ENCODE data around the gene KCNQ1. TPM values are rescaled to one million over a fixed set of nuclear protein-coding genes. Genes with fewer than 3 reads are reported as not detected.

Gene KCNQ1
- total RNA-seq, 1 donor from 2014 or later = 96.4 TPM

DNA sequence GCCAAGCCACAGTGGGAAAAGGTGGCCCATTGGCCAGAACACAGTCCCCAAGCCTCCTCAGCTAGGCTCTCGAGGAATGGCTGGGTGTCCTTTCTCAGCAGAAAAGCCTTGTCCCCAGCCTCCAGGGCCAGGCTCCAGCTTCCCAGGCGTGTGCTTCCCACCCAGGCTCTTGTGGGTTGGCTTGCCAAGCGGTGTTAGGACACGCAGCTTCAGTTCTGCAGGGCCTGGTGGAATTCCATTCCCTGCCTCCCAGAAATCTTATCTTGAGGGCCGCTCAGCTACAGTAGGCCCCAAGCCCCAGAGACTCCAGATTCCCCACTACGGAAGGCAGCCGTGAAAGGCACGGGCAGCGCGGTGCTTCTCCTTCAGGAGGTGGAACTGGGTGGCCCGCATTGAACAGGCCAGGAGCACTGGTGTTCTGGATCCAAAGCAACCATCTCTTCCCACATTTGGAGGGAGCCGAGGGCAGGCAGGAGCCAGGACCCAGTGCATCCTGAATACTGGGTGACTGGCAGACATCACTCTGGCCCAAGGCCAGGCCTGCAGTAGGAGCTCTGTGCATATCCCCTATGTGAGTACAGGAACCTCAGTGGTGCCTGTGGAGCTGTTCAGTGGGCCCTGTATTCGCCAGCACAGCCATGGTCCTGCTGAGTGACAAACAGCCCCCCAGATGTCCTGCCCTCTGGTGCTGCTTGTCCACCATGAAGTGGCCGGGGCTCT lies 271.7 kb downstream of the KCNQ1 start:
- no peak for DNase-seq (ENCODE audit: low spot score)

DNA sequence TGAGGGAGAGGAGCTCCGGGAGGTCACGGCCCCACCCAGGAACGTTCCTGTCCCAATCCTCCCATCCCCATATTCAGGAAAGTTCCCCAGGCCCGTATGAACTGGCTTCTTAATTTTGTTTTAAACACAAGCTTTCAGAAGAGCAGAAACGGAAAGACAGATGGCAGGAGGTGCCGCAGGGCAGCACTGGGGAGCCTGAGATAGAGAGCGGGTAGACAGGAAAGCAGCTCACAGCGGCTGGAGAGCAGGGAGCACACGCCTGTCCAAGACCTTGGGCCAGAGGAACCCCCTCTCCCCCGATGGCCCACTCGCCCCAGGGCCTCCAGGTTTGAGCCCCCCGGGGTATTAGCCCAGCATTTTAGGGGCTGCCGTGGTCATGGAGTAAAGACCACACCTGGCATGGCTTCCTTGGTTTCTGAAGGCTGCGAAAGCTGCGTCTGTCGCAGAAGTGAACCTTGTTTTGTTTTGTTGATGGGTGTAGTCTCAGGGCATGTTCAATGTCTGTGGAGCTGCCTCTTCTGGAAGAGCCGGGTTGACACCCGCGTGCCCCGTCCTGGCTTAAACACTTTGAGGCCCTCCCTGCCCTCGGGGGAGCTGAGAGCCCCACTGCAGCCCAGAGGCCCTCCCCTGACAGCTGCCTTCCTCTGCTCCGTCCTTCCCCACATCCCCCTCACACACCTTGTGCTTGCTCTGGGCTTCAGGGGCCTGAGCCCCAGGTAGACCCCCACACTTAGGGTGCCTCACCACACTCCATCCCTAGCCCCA lies 272.9 kb downstream of the KCNQ1 start:
- DNase-seq (ENCODE audit: low spot score) = no peak

DNA sequence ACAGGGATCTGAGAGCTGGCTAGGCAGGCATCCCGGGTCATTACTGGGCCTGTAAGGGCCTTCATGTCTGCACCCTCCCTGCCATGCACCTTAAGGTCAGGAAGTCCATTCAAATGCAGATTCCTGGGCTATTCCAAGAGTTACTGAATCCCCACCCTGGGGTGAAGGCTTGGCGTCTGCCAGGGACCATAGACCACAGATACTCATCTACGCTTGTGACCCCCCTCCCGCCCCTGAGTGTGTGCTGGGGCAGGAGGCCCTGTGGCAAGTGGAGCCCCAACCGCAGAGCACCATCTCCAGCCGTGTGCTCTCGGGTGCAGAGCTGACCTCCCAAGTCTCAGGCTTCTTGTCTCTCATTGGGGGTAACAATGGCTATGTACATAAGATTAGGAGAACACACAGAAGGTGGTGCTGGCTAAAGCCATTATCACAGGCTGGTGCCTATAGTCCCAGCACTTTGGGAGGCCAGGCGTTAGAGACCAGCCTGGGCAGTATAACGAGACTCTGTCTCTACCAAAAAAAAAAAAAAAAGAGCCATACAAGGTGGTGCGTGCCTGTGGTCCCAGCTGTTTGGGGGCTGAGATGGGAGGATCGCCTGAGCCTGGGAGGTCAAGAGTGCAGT lies 274.1 kb downstream of the KCNQ1 start:
- no peak for DNase-seq (ENCODE audit: low spot score)

DNA sequence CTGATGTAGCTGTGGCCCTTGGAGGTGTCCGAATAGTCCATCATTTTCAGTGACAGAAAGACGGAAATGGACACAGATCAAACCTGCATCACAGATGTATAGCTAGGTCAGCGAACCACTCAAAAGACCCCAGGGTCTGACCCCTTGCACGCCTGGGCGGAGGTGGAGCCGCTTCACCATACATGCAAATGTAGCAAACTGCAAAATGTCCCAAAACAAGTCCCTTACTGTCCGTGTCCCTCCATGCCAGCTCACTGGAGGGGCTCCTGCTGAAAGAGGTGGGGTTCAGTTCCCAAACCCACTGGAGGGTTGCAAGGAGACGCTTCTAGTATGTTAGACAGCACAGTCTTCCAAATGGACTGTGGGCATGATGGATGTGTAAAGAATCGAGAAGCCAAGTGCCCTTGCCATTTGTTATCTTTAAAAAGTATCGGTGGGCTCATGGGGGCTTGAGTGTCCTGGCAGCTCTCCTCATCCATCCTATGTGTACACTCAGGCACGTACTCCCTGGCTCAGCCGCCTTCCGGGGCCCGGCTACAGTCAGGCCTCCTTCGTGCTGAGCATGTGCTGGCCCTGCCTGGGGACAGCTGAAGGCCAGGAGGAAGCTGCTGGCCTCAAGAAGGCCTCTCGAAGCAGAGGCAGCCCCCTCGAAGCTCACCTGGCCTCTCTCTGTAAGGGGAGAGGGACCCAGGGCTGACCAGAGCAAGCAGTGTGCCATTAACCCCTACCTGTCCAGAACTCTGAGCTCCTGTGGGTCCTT lies 275.2 kb downstream of the KCNQ1 start:
- no peak for DNase-seq (ENCODE audit: low spot score)

DNA sequence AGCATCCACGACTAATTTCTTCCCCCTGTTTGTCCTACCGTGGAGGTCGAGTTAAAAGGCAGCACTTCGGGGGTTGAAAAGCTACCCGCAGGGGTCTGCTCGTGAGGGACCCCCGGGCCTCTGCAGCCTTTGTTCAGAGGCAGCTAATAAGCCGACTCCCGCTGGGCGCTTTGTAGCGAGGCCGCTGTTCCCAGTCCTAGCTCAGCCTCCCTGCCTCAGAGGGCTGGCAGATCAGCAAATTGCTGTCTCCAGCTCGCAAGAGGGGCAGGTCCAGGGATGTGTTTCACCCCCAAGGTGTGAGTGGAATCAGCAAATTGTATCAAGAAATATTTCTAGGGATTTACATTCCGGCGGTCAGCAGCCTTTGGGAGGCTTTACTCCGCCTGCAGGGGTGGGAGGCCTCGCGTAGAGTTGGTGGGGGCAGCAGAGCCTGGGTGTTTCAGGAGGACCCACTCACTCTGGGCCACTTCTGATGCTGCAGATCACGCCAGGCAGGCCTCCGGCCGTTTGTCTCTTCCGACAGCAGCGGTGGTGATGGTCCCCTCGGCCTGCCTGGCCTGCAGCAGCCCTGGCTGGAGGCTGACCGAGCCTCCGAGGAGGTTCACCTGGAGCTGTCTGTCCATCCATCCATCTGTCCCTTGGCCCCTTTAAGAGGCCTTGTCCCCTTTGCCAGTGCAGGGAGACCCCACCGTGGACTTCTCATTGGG lies 276.6 kb downstream of the KCNQ1 start:
- DNase-seq (ENCODE audit: low spot score) = no peak

DNA sequence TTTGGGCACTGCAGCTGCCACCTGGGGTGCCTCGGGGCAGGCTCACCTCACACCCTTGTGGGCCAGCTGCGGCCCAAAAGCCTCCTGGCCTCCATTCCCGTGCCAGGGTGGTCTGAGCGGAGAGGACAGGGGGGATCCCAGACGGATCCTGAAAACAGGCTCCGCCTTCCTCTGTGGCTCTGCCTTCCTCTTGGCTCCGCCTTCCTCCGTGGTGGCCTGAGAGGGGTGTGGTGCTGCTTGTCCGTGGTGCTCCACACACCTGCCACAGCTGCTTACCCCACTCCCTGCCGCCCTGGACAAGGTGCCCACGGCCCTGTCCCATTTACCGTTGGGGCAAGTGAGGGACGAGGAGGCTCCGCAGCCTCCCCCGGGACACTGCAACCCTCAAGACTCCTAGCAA lies 278.1 kb downstream of the KCNQ1 start:
- no peak for DNase-seq (ENCODE audit: low spot score)

DNA sequence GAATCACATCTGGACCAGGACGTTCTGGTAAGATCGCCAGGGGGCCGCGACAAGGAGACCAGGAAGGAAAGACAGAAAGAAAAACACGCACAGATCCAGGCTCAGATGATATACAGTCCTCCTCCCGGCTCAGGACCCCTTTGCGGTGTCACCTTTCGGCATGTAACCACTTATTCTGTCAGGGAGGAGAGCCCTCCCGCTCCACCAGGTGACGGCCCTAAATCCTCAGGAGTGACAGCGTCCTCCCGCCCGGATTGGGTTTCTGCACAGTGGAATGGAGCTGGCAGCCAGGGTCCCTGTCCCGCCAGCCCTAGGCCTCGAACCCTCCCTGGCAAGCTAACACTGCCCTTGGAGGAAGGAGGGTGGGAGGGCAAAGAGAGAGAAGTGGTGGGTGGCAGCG lies 279.3 kb downstream of the KCNQ1 start:
- no peak for DNase-seq (ENCODE audit: low spot score)

DNA sequence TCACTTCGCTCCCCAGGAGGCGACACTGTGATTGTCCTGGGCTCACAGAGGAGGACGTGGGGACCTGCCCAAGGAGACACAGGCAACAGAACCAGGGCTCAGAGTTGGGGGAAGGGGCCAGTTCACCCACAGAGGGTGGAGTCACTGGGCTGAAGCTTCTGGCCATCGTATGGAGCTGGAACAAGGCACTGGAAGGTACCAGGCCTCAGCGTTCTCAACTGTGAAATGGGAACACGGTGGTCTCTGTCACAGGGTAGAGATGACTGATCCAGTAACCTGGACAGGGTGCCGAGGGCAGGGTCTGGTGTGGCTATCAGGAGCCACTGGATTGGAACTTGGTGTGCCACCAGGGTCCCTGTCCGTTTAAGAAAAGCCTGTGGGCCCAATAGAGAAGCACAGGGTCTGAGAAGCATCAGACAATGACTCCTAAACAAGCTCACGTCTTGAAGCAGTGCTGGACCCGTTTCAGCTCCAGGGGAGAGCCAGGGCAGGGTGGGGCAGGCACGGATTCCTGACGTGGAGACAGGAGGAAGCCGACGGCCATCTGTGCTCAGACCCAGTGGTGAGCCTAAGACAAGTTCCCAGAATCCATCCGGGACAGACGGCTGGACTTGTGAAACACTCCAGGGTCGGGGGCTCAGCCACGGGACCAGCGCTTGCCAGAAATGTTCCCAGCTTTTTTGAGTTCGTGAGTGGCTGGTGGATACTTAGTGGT lies 280.0 kb downstream of the KCNQ1 start:
- DNase-seq (ENCODE audit: low spot score) = peak; percentile 43

DNA sequence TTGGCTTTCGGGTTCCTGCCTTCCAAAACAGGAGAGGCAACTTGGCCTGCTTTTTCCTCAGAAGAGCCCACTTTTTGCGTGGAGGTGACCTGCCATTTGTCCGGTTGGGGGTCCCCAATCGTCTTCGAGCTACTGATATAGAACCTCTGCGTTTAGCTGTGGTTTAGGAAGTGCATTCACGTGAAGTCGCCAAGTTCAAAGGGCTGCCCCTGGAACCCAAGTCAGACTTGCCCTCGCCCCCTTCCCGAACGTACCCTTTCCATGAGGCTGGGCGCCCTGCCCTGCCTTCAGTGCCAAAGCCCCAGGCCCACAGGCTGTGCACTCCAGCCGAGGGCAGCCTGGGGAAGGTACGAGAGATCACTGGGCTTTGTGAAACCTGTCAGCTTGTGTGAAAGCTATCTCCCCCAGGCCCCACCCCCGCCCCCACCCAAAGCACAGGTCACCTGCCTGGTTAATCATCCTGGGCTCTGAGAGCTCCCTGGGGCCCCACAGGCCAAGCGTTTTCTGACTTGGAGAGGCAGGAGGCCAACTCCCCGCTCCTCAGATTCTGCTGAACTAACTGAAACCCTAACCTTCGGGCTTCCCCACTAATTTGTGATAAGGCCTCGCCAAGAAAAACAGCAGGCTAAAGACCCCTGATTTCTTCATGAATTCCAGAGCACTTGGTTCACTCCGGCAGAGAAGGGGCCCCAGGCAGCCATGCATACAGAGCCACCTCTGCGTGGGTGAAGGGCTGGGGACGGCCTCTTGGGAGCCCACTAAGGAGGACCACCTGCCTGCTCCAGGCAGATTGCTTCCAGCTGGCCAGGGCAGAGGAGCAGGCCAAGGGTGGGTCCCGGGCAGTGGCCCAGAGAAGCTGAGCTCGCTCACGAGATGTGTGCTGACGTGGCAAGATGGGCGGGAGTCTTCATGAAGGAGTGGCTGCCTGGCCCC lies 280.8 kb downstream of the KCNQ1 start:
- peak; percentile 42 for DNase-seq (ENCODE audit: low spot score)

DNA sequence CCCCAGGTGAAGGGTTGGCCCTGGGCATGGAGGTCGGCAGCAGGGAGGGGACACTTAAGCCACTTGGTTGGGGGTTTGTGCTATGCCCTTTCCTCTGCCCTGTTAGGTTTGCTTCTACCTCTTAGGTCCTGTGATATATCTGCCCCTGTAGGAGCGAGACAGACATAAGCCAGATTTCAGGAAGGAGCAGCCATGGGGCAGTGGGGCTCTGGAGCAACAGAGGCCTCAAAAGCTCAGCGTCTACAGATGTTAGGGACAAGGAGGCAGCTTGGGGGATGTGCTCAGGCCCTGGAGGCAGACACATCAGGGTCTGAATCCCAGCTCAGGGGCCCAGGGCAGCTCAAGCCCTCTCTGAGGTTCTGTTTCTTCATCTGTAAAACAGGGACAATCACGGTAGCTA lies 282.2 kb downstream of the KCNQ1 start:
- no peak for DNase-seq (ENCODE audit: low spot score)

DNA sequence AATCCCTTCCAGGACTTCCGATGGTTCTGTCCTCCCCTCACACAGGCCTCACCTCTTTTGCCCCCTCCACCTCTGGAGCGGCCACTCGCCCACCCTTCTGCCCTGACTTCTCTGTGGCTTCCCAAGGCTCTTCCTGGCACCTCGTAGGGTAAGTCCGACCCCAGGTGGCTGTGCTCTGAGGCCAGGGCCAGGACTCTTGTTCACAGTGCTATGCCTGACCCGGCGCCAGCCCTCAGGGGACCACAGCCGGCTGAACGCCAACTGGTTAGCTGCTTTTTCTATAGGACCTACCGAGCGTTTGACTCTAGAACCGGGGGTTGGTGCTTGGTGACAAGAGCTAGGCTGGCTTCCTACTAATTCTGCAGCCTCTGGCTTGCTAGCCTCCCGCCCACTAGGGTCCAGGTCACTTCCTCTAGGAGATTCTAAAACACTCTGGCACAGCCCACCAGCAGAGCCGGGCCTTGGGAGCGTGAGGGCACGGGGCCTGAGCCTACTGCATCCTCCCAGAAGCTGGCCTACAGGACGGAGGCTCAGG lies 283.4 kb downstream of the KCNQ1 start:
- no peak for DNase-seq (ENCODE audit: low spot score)

DNA sequence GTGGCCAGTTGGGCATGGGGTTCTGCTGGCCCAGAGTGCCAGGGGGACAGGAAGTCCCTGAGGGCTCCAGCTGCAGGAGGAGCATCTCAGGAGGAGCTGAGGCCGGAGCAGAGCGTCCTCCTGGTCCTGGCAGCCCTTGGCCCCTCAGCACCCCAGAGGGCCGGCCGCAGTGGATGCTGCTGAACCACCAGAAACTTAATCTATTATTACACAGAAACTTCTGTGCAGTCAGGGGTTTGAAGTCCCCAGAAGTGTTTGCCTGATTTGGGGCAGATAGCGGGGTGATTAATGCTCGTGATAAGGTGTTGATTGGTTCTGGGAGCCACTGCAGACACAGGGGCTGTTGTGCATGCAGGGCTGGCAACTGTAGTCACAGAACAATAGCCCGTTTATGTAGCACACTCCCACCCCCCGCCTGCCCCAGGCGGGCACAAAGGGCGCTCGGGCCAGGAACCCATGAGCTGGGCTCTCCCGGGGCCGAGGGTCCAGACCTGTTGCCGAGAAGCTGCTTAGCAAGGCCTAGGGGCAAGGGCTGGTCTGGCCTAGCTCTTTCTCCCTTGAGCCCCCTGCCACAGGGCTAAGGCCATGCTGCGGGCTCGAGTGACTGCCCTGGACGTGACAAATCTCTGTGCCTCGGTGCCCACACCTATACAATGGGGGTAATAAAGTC lies 284.0 kb downstream of the KCNQ1 start:
- DNase-seq (ENCODE audit: low spot score) = no peak

DNA sequence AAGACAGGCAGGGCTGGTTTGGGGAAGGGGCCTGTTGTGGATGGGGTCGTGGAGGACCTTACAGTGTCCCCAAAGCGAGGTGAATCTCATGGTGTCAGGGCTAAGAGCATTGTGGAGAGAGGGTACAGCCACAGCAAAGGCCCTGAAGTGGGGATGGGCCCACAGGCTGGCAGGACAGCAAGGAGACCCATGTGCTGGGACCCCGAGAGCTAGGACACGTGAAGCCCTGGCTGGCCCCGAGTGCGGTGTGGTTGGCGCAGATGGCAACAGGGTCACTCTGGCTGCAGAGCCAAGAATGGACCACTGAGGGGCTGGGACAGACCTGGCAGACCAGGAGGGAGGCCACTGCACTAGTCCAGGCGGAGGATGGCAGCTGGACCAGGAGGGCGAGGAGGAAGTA lies 285.0 kb downstream of the KCNQ1 start:
- DNase-seq (ENCODE audit: low spot score) = no peak

DNA sequence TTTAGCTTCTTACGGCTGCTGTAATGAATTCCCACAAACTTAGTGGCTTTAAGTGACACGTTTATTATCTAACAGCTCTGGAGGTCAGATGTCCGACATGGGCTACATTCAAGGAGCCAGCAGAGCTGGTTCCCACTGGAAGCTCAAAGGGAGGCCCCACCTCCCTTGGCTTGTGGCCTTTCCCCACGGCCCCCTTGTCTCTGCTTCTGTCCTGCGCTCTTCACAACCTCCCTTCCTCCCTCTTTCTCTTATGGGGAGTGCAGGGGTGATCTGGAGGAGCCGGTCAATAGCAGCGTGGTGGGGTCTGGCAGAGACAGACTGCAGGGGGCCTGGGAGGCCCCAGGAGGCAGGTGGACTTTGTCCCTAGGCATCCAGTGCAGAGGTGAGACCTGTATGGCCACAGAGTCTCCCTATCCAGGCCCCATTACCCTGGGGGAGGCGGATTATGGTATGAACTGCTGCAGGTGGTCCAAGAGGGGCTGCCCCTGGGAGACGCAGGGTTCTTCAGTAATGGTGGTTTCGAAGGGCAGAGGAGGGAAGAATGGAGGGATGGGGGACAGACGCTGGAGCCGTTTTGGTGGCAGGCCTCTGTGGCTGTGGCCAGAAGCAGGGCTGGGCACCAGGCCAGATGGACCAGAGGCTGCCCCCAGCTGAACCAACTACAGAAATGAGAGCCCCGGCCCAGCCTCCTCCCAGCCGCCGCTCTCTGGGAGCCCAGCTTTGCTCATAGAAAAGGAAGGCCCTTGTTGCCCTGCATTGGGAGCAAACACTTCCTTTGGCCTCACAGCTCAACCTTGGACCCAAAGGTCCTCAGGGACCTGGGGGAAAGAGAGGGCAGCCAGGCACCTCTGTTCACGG lies 285.7 kb downstream of the KCNQ1 start:
- DNase-seq (ENCODE audit: low spot score) = no peak

DNA sequence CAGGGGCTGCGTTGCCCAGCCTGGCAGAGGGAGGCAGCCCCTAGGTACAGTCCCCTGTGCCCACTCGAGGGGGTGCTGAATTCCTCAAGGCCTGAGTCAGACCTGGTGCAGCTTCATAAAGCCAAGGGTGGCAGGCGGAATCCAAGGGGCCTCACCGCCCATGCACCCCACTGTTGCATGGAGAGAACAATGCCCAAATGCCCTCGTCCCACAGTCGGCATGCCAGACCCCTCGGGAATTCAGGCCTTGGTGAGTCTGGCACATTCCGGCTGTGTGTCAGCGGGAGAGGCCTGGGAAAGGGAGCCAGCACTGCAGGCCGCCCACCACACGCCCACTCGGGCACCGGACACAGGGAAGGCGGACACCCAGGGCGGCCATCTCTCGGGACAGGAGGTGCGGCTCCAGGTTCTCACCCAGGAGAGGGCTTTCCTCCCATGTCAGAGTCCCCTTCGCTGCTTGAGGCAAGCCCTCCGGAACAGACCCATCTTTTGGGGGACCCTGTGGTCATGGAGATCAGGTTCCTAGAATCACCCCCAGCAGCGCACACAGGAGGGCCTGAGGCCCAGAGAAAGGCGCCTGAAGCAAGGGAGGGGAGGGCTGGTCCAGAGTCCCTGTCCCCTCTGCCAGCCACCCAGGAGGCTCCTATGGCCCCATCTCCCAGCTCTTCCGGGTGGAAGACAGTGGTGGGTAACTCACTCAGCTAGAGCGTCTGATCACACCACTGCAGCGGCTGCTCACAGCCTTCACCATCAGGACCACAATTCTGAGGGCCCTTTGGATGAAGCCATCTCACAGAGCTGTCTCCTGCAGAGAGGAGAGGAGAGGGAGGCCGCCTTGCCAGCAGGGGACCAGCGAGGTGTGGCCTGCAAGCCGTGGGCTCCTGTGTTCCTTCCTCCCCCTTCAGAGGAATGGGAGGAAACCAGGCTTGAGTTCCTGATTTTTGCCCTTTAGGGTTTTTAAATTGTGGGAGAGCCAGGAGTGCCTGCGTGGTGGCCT lies 286.6 kb downstream of the KCNQ1 start:
- no peak for DNase-seq (ENCODE audit: low spot score)

DNA sequence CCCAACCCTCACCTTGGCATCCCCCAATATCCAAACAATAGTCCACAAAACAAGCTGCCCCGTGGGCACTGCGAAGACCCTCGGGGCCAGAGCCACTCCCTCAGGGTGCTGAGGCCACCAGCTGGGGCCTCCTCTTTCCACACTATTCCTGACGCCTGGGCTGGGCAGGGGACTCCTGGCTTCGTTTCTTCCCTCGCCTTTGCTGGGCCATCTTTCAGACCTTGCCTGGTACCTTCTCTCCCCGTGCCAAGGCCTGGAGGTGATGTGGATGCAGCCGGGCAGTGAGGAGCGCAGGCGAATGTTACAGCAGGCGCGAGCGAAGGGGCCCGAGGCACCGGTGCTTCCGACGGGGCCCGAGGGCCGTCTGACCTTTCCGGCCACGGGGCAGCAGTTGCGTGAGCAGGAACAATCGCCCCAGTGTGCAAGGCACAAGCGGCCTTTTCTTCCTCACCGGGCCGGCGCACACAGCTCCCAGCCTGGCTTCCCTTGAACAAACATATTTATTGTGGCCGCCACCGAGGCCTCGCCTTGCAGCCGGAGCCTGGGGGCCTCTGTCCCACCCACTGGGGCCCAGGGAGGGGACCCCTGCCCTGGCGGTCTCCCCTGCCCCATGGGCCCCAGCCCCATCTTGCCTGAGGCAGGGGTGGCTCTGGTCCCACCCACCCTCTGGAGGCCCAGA lies 287.6 kb downstream of the KCNQ1 start:
- DNase-seq (ENCODE audit: low spot score) = no peak

Data from mucosa of gallbladder (tissue), 1 donor.